Measurements from ENCODE around the gene TMEM116. TPM values are rescaled to one million over a fixed set of nuclear protein-coding genes. Genes with fewer than 3 reads are reported as not detected.

TMEM116 gene
- 6.8 and 8.5 TPM in 2 replicates for total RNA-seq

GRCh38 chr12:112012775-112013600 lies at the start of gene TMEM116, which contains the start of gene ERP29:
Gene TMEM116, minus strand, starts transcription at chr12:112013165. Its CDS starts 7,895 bp downstream, at chr12:112005270.
Gene ERP29, plus strand, starts transcription at chr12:112013426. Its CDS starts 40 bp downstream, at chr12:112013466.

Other genes with a start within 250 kb of the TMEM116 start
- 16.1 and 23.4 TPM in 2 replicates for gene ALDH2, start 246.2 kb downstream of the TMEM116 start, total RNA-seq
- gene MAPKAPK5, start 170.9 kb downstream of the TMEM116 start, total RNA-seq, result 27.4 and 29.9 TPM in 2 replicates
- 73.7 and 89.1 TPM in 2 replicates for gene ERP29, start 261 bp upstream of the TMEM116 start, total RNA-seq
- gene NAA25, start 95.6 kb upstream of the TMEM116 start, total RNA-seq, result 16.9 and 17.8 TPM in 2 replicates
- 44.5 and 46.0 TPM in 2 replicates for gene TRAFD1, start 112.4 kb upstream of the TMEM116 start, total RNA-seq